GM19035 (cell line): ENCODE data around the gene RTN1.
A peak's percentile ranks its signal among the peaks of the same experiment; 100 is the strongest.

Source experiments
- ATAC-seq: cut with Tn5 transposase; IDR thresholded peaks from one replicate; pipeline ENCODE4 v1.9.1; 2021; ENCODE audit not compliant: unreplicated experiment

RTN1 gene

GRCh38 chr14:59633486-59633885 lies 237.1 kb downstream of the RTN1 start:
- ATAC-seq, result no peak

GRCh38 chr14:59632381-59632780 lies 238.2 kb downstream of the RTN1 start:
- ATAC-seq, result no peak

- no peak for ATAC-seq
These were observed 239.3 kb downstream of the RTN1 start for GRCh38 chr14:59631237-59631636.

- no peak for ATAC-seq
These were observed 240.2 kb downstream of the RTN1 start for GRCh38 chr14:59630288-59630963.

GRCh38 chr14:59629444-59630287 lies 240.9 kb downstream of the RTN1 start:
- no peak for ATAC-seq

- ATAC-seq, result no peak
These were observed 243.5 kb downstream of the RTN1 start for GRCh38 chr14:59627011-59627520.

- ATAC-seq, result no peak
These were observed 247.9 kb downstream of the RTN1 start for GRCh38 chr14:59622631-59623030.

- ATAC-seq, result no peak
These were observed 251.5 kb downstream of the RTN1 start for GRCh38 chr14:59619061-59619460.

GRCh38 chr14:59601056-59601455 lies 269.5 kb downstream of the RTN1 start:
- no peak for ATAC-seq

GRCh38 chr14:59600211-59600945 lies 270.2 kb downstream of the RTN1 start:
- ATAC-seq, result no peak

GRCh38 chr14:59595071-59595470 lies 275.5 kb downstream of the RTN1 start:
- no peak for ATAC-seq

GRCh38 chr14:59591641-59592370 lies 278.8 kb downstream of the RTN1 start:
- no peak for ATAC-seq

- no peak for ATAC-seq
These were observed 282.5 kb downstream of the RTN1 start for GRCh38 chr14:59588101-59588500.

GRCh38 chr14:59585891-59586554 lies 284.6 kb downstream of the RTN1 start:
- no peak for ATAC-seq

GRCh38 chr14:59583755-59584154 lies 286.8 kb downstream of the RTN1 start:
- no peak for ATAC-seq

GRCh38 chr14:59582845-59583509 lies 287.6 kb downstream of the RTN1 start:
- no peak for ATAC-seq

- no peak for ATAC-seq
These were observed 288.4 kb downstream of the RTN1 start for GRCh38 chr14:59582161-59582560.

GRCh38 chr14:59580911-59581310 lies 289.7 kb downstream of the RTN1 start:
- ATAC-seq, result no peak

- ATAC-seq, result peak; percentile 97
These were observed 294.0 kb downstream of the RTN1 start, which contains the start of gene CCDC175 for GRCh38 chr14:59576332-59577294. Gene CCDC175 (minus strand): TSS chr14:59576812. CDS start chr14:59576775, 37 bp downstream.
